HG02759 (cell line): ENCODE data around the gene EMC1.
"Not testable (repeated sequence)": the region's sequence is repeated elsewhere in the genome, so short reads cannot be mapped to it uniquely, and the experiment has no call there.

Experiments used
- ATAC-seq: cut with Tn5 transposase; IDR thresholded peaks from one replicate; pipeline ENCODE4 v1.9.1; 2021; ENCODE audit warnings: mild to moderate bottlenecking, moderate library complexity; ENCODE audit not compliant: unreplicated experiment

EMC1 gene

GRCh38 chr1:19262047-19262446 lies 10.7 kb upstream of the EMC1 start:
- no peak for ATAC-seq

DNA sequence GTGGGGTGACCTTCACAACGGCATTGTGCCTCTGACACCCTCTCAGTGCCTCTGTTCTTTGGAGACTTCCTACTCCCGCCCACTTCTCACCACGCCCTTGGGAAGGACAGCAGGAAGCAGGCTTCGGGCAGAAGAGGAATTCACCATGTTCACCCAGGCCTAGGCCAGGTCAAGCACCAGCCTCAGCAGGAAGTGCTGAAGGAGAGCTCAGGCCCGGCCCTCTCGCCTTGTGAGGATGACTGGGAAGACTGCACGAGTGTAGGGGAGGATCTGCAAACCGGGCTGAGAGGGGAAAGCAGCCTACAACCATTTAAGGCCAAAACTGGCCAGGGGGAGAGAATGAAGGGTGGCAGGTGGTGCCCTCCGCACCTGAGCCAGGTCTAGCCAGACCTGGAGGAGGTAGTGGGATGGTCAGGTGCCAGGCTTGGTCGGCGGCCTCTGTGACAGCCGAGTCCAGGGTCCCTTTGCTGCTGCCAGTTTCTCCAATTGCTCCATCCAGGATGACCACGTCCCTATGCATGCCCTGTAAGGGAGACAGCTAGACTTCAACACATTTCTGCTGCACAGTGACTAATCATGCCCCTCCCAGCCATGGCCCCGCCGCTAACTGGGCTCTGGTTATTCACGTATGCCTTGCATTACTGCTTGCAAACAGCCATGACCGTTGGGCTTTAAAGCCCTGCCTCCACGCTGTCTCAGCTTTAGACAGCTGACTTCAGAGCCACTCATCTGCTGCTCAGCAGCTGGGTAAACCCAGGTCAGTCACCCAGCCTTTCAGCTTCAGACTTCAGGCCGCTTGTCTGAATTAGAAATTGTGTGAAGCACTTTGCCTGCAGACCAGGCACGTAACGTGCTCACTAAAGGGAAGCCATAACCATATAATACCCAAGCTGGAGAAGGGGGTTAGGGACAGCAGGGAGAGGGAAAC lies 9.2 kb upstream of the EMC1 start:
- no peak for ATAC-seq

DNA sequence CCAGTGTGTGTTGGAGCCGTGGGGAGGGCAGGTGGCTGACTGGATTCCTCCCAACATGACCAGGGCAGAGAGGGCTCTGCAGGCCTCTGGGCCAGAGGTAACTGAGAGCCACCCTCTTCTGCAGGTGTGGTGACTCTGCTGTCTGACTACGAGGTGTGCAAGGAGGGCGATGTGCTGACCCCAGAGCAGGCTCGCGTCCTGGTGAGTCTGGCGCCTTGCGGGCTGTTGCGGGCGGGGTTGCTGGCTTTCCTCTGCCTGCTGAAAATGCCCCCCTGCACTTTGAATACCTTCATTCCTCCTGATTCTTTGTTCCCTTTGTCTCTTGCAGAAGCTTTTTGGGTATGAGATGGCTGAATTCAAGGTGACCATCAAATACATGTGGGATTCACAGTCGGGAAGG lies 7.0 kb upstream of the EMC1 start:
- ATAC-seq = no peak

DNA sequence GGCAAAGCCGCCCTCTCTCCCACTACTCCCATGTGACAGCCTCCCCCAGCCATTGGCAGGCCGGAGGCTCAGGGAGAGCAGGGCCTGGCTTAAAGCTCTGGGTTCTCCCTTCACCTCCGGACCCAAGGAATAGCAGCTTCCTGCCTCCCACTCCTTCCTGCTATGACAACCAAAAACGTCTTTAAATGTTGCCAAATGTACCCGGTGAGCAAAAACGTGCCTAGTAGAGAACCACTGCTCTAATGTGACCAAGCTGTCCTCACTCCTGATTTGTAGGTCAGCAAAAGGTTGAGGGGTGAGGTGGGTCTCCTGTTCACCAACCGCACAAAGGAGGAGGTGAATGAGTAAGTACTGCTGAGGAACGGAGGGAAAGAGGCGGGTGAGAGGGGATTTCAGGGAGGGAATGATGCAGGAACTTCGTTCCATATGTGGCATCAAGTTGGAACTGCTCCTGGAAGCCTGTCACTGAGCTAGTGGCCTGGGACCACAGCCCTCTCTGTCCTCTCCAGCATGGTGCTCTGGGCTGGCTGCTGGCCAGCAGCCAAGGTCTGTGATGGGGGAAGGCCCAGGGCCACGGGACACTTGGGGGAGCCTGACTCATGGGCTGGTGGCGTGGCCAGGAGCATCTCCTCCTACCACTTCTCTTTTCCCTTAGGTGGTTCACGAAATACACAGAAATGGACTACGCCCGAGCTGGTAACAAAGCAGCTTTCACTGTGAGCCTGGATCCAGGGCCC lies 6.0 kb upstream of the EMC1 start:
- no peak for ATAC-seq

- not testable (repeated sequence) for ATAC-seq
These were observed 5.0 kb upstream of the EMC1 start for GRCh38 chr1:19256301-19256700.

GRCh38 chr1:19255288-19255687 lies 4.0 kb upstream of the EMC1 start:
- no peak for ATAC-seq

GRCh38 chr1:19254416-19254815 lies 3.1 kb upstream of the EMC1 start:
- ATAC-seq = no peak

DNA sequence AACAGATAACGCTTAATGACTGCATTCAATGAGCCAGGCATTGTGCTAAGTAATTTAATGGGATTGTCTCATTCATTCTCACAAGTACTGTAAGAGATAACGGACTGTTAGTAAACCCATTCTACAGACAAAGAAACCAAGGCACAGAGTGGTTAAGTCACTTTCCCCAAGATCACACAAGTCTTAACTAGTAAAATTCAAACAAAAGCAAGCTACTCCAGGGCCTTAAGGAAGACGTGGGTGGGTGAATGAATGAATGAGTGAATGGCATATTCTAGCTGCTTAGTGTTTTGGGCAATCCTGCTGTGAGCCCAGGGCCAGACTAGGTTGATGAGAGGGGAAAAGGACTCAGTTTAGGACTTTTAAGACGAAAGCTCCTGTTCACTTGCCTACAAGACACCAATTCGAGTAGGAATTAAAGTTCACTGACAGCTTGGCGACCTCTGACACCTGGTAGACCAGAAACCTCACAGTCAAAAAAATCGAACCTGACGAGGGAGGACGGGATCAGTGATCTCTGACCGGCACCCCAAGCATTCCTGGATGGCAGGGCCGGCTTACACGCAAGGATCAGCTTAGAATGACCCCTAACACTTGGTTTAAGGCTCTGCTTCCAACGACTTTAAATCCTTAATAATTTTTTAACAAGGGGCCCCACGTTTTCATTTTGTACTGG lies 557 bp downstream of the EMC1 start:
- no peak for ATAC-seq

DNA sequence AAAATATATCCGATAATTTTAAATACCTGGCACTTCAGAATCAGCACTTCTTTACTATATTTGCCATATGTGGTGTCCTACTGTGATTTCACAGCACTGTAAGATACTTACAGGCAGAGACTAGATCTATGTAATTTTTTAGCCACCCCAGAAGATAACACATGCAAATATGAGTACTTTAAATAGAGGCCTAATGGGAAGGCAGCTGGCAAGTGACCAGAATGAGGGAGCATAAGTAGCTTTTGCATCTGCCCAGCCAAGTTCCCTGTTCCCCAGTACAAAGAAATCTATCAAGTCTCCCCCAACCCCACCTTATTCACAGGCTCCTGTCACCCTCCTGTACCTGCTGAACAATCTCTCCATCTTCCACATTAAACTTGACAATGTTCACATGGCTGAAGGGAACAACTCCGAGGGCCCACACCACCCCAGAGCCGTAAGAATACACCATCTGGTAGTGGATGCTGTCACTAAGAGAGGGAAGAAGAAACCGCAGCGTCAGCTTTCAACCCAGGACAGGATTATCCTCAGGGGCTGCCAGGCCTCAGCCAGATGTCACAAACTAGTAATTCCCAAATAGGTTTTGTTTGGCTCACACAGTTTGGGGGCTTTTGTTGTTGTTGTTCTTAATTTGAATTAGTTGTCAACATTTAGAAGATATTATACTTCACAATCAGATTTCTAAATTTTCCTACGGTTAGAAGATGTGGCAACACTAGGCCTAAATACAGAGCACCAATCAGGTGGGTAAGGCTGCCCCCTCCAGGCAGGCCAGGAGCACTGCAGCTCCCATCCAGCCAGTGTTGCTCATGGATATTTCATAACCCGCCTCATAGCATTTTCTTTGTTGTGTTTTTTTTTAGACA lies 10.4 kb downstream of the EMC1 start:
- ATAC-seq = no peak

DNA sequence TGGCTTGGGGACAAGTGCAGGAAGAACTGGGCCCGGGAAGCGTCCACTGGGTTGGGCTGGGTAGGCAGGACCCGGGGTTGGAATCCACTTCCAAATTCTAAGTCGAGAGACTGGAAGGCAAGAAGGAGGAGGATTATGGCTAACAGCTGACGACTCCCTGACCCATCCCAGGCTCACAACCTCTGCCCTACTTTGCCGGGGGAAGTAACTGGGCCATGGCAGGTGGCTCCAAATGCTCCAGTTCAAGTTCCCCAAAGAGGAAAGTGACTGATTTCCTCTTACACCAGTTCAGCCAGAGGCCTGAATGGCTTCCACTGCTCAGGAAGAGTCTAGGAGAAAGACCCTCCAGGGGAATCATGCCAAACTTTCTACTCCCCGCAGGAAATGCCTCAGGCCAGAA lies 11.4 kb downstream of the EMC1 start:
- ATAC-seq = no peak

GRCh38 chr1:19234224-19234623 lies 17.1 kb downstream of the EMC1 start:
- ATAC-seq = no peak

DNA sequence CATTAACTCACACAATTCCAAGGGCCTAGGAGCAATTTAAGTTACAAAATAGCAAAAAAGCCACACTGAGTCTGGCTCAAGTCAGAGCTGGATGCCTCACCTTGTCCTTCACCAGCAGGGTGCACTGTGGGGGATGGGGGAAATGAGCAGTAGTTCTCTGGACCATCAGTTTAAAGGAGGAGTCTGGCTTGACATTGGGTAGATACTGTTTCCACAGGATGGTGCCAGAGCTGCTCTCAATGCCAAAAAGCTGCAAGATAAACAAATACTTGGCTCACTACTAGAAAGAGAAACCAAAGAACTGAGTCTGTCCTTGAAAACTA lies 18.8 kb downstream of the EMC1 start:
- ATAC-seq = no peak

- ATAC-seq = not testable (repeated sequence)
These were observed 19.4 kb downstream of the EMC1 start for GRCh38 chr1:19231736-19232523.

DNA sequence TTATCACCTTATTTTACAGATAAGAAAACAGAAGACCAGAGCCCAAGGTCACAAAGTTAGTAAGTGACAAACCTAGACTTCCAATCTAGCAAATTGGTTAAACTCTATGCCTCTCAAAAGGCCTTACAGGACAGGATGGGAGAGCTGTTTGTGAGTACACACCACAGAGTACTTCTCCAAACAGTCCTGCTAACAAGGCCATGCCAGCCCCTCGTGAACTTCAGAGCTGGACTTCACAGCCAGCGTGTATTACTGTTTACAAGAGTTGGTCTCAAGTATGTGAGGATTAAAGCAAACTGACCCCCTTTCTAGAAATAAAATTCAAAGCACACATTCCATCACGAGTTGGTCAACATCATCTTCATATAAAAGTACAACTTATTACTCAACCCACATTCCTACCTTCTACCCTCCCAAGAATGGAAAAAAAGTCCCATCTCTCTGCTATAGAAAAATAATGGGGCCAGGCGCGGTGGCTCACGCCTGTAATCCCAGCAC lies 21.4 kb downstream of the EMC1 start:
- no peak for ATAC-seq

DNA sequence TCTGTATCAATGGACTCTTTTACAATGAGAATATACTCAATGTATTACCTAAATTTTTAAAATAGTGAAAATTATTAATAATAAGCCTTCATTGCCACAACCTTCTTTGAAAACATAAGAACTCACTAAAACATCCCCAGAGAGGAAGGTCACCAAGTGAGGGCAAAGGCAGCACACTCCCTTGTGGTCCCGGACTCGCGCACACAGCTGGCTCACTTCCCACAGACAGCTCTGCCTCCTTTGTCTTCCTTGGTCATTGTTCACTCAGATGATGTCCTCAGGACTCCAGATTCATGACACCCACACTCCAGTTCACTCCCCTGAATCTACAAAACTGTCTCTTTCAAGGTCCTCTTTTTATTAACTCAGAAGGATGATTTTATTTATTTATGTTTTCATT lies 22.1 kb downstream of the EMC1 start:
- ATAC-seq = no peak

GRCh38 chr1:19222979-19223824 lies 28.1 kb downstream of the EMC1 start:
- no peak for ATAC-seq

- no peak for ATAC-seq
These were observed 28.8 kb downstream of the EMC1 start for GRCh38 chr1:19222573-19222972.

DNA sequence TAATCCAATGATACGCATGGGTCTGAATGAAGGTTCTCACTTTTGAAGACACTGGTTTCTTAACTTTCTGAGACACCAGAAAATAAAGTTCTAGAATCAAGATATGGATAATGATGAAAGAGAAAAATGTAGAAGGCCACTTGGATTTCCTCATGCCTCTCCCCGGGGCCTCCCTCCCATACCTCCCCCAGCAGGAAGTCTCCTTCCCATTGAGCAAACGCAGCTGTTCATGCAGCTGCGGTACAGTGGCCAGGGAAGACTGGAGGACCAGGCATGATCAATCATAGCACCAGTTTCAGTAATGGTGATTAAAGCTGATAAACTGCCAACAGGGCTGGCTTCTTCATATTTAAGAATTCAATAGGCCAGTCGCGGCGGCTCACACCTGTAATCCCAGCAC lies 30.3 kb downstream of the EMC1 start:
- no peak for ATAC-seq
